CD4-positive, alpha-beta T cell treated with Interleukin-6 at 100 ng/mL for 8 hours (primary cell): ENCODE results near the gene ERBB2.

Experiments used
- DNase-seq: peaks from one replicate; pipeline ENCODE4 v3.0.0-alpha.2; 2020; ENCODE audit warnings: mixed read lengths, low spot score

The ERBB2 gene

GRCh38 chr17:39699818-39700147 is at the start of gene ERBB2:
ERBB2 (plus strand) TSS chr17:39700064; CDS start chr17:39700239, 175 bp downstream.
- DNase-seq: no peak

- no peak for DNase-seq
Measured at GRCh38 chr17:39650121-39650579, 49.7 kb upstream of the ERBB2 start.

DNA sequence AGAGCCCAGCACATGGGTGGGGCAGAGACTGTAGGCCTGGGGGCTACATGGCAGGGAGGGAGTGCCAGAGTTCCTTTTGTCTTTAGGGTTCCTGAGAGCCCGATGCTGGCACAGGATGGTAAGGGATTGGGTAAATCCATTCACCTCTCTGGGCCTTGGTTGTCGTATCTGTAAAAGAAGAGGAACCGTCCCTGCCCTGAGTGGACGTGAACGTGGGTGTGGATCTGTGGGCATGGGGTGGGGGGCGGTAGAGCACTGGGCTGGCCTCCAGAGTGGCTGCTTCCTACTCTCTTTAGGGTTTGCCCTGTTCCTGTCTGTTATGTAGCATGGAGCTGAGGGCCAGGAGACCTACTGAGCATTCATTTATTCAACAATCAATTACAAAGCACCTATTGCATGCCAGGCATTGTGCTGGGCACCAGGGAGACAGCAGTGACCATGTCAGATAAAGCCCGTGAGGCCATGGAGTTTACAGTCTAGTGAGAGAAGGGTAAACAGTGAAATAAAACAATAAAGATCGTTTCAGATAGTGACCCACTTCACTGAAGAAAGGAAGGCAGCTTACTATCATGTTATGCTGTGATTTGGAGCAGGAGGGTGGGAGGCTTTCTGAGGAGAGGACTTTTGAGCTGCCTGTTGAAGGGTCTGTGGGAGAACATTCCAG is 47.8 kb upstream of the ERBB2 start:
- DNase-seq: no peak

- DNase-seq: no peak
Measured at GRCh38 chr17:39652587-39653315, 47.1 kb upstream of the ERBB2 start.

DNA sequence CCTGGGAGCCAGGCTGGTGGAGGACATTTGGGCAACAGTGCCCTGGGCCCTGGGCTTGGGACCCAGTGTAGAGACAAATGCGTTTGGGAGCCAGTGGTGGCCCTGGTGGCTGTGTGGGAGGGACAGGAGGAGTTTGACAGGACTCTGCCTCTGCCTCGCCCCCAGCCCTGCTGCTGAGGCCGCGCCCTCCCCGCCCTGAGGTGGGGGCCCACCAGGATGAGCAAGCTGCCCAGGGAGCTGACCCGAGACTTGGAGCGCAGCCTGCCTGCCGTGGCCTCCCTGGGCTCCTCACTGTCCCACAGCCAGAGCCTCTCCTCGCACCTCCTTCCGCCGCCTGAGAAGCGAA is 46.6 kb upstream of the ERBB2 start:
- no peak for DNase-seq

DNA sequence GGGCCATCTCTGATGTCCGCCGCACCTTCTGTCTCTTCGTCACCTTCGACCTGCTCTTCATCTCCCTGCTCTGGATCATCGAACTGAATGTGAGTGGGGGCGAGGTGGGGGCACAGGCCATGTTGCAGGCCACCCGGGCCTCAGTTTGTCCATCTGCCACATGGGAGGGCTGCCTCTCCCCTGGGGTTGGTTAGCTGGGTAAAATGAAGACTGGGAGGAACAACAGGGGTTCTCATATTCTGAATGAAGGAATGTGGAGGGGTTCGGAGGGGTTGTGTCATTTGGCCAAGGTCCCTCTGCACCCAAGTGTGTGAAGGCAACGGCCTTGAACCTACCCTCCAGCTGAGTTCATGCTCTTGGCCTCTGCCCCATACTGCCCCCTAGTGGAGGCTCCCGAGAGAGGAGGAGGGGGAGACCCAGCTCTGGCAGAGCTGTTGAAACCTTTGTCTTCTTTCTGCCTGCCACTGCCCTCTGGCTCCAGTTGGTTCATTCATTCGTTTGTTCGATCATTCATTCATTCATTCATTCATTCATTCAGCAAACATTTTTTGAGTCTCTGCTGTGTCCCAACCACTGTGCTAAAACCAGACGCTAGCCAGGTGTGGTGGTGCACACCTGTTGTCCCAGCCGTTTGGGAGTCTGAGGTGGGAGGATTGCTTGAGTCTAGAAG is 46.1 kb upstream of the ERBB2 start:
- peak; percentile 73 for DNase-seq

- no peak for DNase-seq
Measured at GRCh38 chr17:39655105-39655504, 44.8 kb upstream of the ERBB2 start.

DNA sequence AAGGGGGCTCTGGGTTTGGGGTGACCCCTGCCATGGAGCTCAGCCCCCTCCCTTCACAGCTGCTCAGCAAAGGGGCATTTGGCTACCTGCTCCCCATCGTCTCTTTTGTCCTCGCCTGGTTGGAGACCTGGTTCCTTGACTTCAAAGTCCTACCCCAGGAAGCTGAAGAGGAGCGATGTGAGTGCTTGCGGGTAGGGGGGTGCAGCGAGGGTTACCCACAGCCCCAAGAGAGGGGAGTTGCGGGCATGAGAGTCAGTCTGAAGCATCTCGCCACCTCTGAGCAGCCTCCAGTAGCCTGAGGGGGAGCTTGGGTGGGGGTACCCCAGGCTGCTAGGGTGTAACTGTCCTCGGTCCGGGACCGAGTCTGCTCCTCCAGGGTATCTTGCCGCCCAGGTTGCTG is 41.5 kb upstream of the ERBB2 start:
- no peak for DNase-seq

DNA sequence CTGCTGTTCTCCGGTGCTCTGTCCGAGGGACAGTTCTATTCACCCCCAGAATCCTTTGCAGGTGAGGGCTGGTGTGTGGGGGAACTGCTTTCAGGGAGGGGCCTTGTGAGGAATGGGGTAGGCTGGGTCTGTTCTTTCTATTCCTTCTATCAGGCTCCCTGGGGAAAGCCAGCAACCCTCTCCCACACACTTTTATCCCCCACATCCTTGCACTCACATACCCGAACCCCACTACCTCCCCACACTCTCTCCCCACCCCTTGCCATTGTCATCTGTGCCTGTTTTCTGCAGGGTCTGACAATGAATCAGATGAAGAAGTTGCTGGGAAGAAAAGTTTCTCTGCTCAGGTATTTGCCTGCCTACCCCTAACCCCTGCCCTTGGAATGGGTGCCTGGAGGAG is 41.1 kb upstream of the ERBB2 start:
- DNase-seq: no peak

- peak; percentile 17 for DNase-seq
Measured at GRCh38 chr17:39659279-39660010, 40.4 kb upstream of the ERBB2 start.

DNA sequence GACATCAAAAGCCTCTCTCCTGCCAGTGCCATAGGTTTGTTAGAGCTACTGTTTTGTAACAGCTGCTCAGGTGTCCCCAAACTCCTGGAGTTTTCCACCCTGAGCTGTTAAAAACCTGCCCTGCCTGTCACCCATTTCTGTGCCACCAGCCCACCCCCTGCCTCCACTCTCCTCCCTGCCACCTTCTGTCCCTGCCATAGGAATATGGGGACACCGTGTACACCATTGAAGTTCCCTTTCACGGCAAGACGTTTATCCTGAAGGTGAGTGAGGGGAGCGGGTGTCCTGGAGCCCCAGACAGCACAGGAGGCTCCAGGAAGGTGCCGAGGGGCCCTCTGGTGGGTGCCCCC is 39.9 kb upstream of the ERBB2 start:
- no peak for DNase-seq

DNA sequence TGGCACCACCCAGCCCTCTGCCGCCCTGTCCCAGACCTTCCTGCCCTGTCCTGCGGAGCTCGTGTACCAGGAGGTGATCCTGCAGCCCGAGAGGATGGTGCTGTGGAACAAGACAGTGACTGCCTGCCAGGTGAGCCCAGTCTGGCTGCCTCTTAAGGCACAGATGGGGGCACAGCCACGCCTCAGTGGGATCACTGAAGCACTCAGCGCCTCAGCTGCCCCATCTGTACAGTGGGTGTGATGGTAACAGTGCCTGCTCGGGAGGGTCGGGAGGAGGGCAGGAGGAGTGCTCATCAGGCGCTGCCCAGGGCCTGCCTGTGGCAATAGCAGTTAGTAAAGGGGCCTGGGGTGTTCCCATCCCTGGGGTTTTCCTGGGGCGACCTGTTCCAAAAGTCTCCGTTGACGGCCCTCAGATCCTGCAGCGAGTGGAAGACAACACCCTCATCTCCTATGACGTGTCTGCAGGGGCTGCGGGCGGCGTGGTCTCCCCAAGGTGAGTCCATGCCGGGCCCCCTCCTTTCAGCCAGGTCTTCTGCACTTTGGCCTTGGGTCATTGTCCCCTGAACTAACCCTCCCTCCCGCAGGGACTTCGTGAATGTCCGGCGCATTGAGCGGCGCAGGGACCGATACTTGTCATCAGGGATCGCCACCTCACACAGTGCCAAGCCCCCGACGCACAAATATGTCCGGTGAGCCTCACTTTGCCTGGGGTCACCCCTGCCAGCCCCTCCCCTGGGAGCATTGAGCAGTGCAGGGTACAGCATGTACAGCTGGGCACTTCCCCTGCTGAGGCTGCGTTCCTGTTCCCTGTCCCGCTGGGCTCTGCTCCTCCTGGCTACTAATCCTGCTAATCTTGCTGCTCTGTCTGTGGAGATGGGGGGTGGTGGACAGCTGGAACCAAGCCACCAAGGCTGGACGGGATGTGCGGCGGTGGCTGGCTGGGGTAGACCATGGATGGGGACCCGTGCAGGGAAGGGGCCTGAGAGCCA is 39.2 kb upstream of the ERBB2 start:
- no peak for DNase-seq

GRCh38 chr17:39661744-39662541 is 37.9 kb upstream of the ERBB2 start:
- no peak for DNase-seq

GRCh38 chr17:39662551-39663339 is 37.1 kb upstream of the ERBB2 start:
- no peak for DNase-seq

- DNase-seq: no peak
Measured at GRCh38 chr17:39663340-39663687, 36.5 kb upstream of the ERBB2 start.

DNA sequence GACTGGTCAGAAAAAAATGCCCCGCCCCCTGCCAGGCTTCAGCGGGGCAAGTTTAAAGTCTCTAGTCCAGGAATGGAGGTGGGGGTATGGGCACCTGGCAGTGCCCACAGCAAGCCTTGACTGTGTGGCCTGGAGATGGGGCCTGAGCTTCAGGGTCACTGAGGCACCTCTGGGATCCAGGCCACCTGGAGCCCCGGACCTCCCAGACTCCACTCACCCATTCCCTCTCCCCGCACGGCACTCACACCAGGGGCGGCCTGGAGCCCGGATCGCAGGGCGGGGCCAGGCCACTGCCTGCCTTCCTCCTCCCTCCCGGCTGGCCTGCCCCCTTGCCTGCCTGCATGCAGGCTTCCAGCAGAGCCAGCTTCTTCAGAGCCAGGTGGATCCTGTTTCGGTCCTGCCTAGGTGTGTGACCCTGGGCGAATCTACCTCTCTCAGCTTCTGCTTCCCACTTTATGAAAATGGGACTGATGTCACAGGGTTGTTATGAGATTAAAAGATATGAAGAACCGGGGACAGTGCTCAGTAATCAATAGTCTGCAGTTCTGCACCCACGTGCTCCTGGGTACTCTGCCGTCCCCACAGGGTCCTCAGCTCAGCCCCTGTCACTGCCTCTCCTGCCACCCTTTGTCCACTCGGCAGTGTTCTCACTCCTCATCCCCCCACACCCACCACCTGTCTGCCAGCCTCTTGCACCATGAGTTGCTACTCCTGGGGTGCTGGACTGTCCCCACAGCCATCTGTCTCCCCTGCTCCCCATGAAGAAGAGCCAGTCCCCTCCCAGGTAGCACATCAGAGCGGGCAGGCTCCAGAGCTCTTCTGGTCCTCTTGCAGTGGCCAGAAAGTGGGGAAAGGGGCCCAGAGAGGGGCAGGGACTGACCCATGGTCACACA is 35.9 kb upstream of the ERBB2 start:
- DNase-seq: no peak

DNA sequence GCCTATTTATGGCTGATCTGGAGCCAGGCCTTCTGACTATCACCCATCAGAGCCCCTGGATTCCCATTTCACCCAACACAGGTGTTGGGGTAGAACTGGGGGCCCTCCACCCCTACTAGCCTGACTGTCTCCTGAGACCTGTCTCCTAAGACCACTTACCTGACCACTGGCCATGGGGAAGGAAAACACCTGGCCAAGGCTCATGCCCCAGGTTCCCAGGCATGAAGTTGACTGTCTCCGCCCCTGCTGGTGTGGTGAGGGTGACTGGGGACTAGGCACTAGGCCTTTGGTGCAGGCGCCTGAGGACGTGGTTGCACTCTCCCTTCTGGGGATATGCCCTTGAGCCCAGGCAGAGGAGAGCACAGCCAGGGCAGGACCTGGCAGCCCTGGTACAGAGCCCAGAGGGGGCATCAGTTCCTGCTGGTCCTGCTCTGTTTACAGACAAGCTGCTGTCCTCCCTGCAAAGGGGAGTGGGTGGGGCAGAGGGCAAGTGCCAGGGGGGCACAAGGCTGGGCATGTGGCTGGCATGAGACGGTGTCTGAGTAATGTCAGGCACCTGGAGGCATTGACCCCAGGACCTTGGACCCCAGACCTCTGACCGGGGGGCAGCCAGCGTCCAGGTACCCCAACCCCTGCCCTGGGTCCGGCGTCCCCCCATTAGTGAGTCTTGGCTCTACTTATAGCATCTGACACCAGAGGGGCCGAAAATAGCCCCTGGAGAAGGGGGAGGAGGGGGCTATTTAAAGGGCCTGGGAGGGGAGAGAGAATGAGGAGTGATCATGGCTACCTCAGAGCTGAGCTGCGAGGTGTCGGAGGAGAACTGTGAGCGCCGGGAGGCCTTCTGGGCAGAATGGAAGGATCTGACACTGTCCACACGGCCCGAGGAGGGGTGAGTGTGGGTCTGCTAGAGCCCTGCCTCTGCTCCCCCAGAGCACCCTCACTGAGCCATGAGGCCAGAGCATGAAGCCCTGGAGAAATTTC is 35.0 kb upstream of the ERBB2 start, which contains the start of gene TCAP:
Gene TCAP, plus strand, starts transcription at position 769 of the 981 bp plus-strand sequence. Its CDS starts 11 bp downstream, at position 780.
- DNase-seq: no peak
